Measurements from ENCODE around the gene SLC4A2. TPM values are rescaled to one million over a fixed set of nuclear protein-coding genes. Genes with fewer than 3 reads are reported as not detected.
"Not testable (repeated sequence)": the region's sequence is repeated elsewhere in the genome, so short reads cannot be mapped to it uniquely, and the experiment has no call there.

The SLC4A2 gene
- polyA plus RNA-seq, 4 donors, result 59.9 to 127 (median 81.9) TPM

- DNase-seq (ENCODE audit: low read depth in 4 of 4, low spot score in 3 of 4), result no peak
These were observed 36.2 kb upstream of the SLC4A2 start for GRCh38 chr7:151023232-151023631.

GRCh38 chr7:151024435-151025056, 34.8 kb upstream of the SLC4A2 start, which contains the start of gene ATG9B:
Gene ATG9B, minus strand, starts transcription at chr7:151024494. Its CDS starts 71 bp downstream, at chr7:151024423.
- no peak for DNase-seq (ENCODE audit: low read depth in 4 of 4, low spot score in 3 of 4)

GRCh38 chr7:151025924-151026671, 33.3 kb upstream of the SLC4A2 start:
- DNase-seq (ENCODE audit: low read depth in 4 of 4, low spot score in 3 of 4), result no peak

GRCh38 chr7:151026771-151027727, 32.3 kb upstream of the SLC4A2 start:
- DNase-seq (ENCODE audit: low read depth in 4 of 4, low spot score in 3 of 4), result not testable (repeated sequence)

GRCh38 chr7:151027728-151028130, 31.7 kb upstream of the SLC4A2 start:
- not testable (repeated sequence) for DNase-seq (ENCODE audit: low read depth in 4 of 4, low spot score in 3 of 4)

GRCh38 chr7:151028131-151028947, 31.1 kb upstream of the SLC4A2 start, which contains the start of gene ABCB8:
Gene ABCB8, plus strand, starts transcription at chr7:151028450. Its CDS starts 66 bp downstream, at chr7:151028516.
- DNase-seq (ENCODE audit: low read depth in 4 of 4, low spot score in 3 of 4), result peak; percentile 99 to 100 (median 100)

- DNase-seq (ENCODE audit: low read depth in 4 of 4, low spot score in 3 of 4), result no peak
These were observed 30.4 kb upstream of the SLC4A2 start for GRCh38 chr7:151028948-151029501.

- no peak for DNase-seq (ENCODE audit: low read depth in 4 of 4, low spot score in 3 of 4)
These were observed 28.4 kb upstream of the SLC4A2 start for GRCh38 chr7:151031011-151031410.

GRCh38 chr7:151032936-151033863, 26.2 kb upstream of the SLC4A2 start:
- no peak for DNase-seq (ENCODE audit: low read depth in 4 of 4, low spot score in 3 of 4)

- no peak for DNase-seq (ENCODE audit: low read depth in 4 of 4, low spot score in 3 of 4)
These were observed 25.5 kb upstream of the SLC4A2 start for GRCh38 chr7:151033864-151034249.

GRCh38 chr7:151034312-151035025, 24.9 kb upstream of the SLC4A2 start:
- DNase-seq (ENCODE audit: low read depth in 4 of 4, low spot score in 3 of 4), result no peak

GRCh38 chr7:151035026-151035717, 24.2 kb upstream of the SLC4A2 start:
- DNase-seq (ENCODE audit: low read depth in 4 of 4, low spot score in 3 of 4), result no peak

GRCh38 chr7:151035902-151036301, 23.5 kb upstream of the SLC4A2 start:
- no peak for DNase-seq (ENCODE audit: low read depth in 4 of 4, low spot score in 3 of 4)

- no peak for DNase-seq (ENCODE audit: low read depth in 4 of 4, low spot score in 3 of 4)
These were observed 20.2 kb upstream of the SLC4A2 start for GRCh38 chr7:151038951-151039849.

GRCh38 chr7:151039850-151040548, 19.4 kb upstream of the SLC4A2 start:
- DNase-seq (ENCODE audit: low read depth in 4 of 4, low spot score in 3 of 4), result no peak
